GM12878 (cell line): Measurements from ENCODE around the gene RIC8B. TPM values are rescaled to one million over a fixed set of nuclear protein-coding genes. Genes with fewer than 3 reads are reported as not detected.
A peak's percentile ranks its signal among the peaks of the same experiment; 100 is the strongest.

Experiments
- BCL11A ChIP-seq: IDR thresholded peaks from 2 replicates; pipeline ENCODE4 v1.6.1; 2011; ENCODE audit warnings: low read depth, low read length
- BHLHE40 ChIP-seq, 2 experiments: fragments of 450-650 bp in 1 of 2; IDR thresholded peaks; 2 replicates each; pipeline ENCODE4 v1.6.1; 2011 to 2017; ENCODE audit warnings: low read depth in 2 of 2, borderline replicate concordance in 1 of 2, improper control_type of control experiment in 1 of 2, low read length in 1 of 2, mild to moderate bottlenecking in 1 of 2
- BMI1 ChIP-seq: fragments of 450-650 bp; IDR thresholded peaks from 2 replicates; pipeline ENCODE4 v1.6.1; 2016; ENCODE audit warnings: mild to moderate bottlenecking, moderate library complexity, borderline replicate concordance
- CBFB ChIP-seq: IDR thresholded peaks from 2 replicates; pipeline ENCODE4 v1.6.1; 2016; ENCODE audit warnings: antibody characterized with exemption, low read depth
- CREB1 ChIP-seq: IDR thresholded peaks from 2 replicates; pipeline ENCODE4 v1.6.1; 2012; ENCODE audit warnings: low read depth, mild to moderate bottlenecking, inconsistent platforms
- EGR1 ChIP-seq, 2 experiments: IDR thresholded peaks; 1 replicate in 1 of 2; 2 replicates in 1 of 2; pipeline ENCODE4 v1.6.1; 2011 to 2012; ENCODE audit warnings: low read depth in 2 of 2, low read length in 2 of 2, borderline replicate concordance in 1 of 2, mild to moderate bottlenecking in 1 of 2, moderate library complexity in 1 of 2
- ELK1 ChIP-seq: IDR thresholded peaks from 2 replicates; pipeline ENCODE4 v1.6.1; 2012; ENCODE audit warnings: low read depth, low read length, improper control_type of control experiment
- ETV6 ChIP-seq, 2 experiments: fragments of 450-650 bp in 1 of 2; IDR thresholded peaks in 1 of 2; conservative IDR thresholded peaks in 1 of 2; 2 replicates each; pipeline ENCODE4 v1.6.1; 2014; ENCODE audit warnings: antibody characterized with exemption in 1 of 2, borderline replicate concordance in 1 of 2, low read depth in 1 of 2, mild to moderate bottlenecking in 1 of 2, moderate library complexity in 1 of 2
- NFYA ChIP-seq: IDR thresholded peaks from 2 replicates; pipeline ENCODE4 v1.6.1; 2011; ENCODE audit warnings: low read depth, mild to moderate bottlenecking, low read length, improper control_type of control experiment, borderline replicate concordance
- NFYB ChIP-seq: IDR thresholded peaks from 2 replicates; pipeline ENCODE4 v1.6.1; 2011; ENCODE audit warnings: low read depth, mild to moderate bottlenecking, low read length, improper control_type of control experiment, moderate library complexity; ENCODE audit not compliant: insufficient read depth
- NR2C1 ChIP-seq: fragments of 450-650 bp; IDR thresholded peaks from 2 replicates; pipeline ENCODE4 v1.6.1; 2017; ENCODE audit warnings: antibody characterized with exemption, mild to moderate bottlenecking, moderate library complexity
- NRF1 ChIP-seq: conservative IDR thresholded peaks from 2 replicates; pipeline ENCODE4 v1.6.1; 2011; ENCODE audit warnings: mild to moderate bottlenecking, low read depth, low read length, improper control_type of control experiment
- RAD21 ChIP-seq: IDR thresholded peaks from 2 replicates; pipeline ENCODE4 v1.6.1; 2011; ENCODE audit warnings: mild to moderate bottlenecking, low read depth, low read length, moderate library complexity; ENCODE audit not compliant: insufficient read depth
- RFX5 ChIP-seq: IDR thresholded peaks from 2 replicates; pipeline ENCODE4 v1.6.1; 2011; ENCODE audit warnings: low read depth, low read length, improper control_type of control experiment
- SRF ChIP-seq, 2 experiments: IDR thresholded peaks; 2 replicates each; pipeline ENCODE4 v1.6.1; 2011; ENCODE audit warnings: low read depth in 2 of 2, low read length in 2 of 2, mild to moderate bottlenecking in 1 of 2, moderate library complexity in 1 of 2
- SUPT20H ChIP-seq: IDR thresholded peaks from 2 replicates; pipeline ENCODE4 v1.6.1; 2011; ENCODE audit warnings: low read depth, mild to moderate bottlenecking, low read length, moderate library complexity, borderline replicate concordance; ENCODE audit not compliant: control insufficient read depth
- TCF7 ChIP-seq: IDR thresholded peaks from 2 replicates; pipeline ENCODE4 v1.6.1; 2014; ENCODE audit warnings: antibody characterized with exemption, borderline replicate concordance
- ZBED1 ChIP-seq: IDR thresholded peaks from 2 replicates; pipeline ENCODE4 v1.6.1; 2016; ENCODE audit warnings: borderline replicate concordance
- ZBTB11 ChIP-seq: fragments of 450-650 bp; formaldehyde crosslinking; IDR thresholded peaks from 2 replicates; pipeline ENCODE4 v1.5.0; 2022; ENCODE audit warnings: mild to moderate bottlenecking, missing genetic modification characterization
- ZNF687 ChIP-seq: fragments of 450-650 bp; IDR thresholded peaks from 2 replicates; pipeline ENCODE4 v1.6.1; 2017; ENCODE audit warnings: mild to moderate bottlenecking, moderate library complexity
- ZSCAN29 ChIP-seq: fragments of 450-650 bp; IDR thresholded peaks from 2 replicates; pipeline ENCODE4 v1.6.1; 2017; ENCODE audit warnings: mild to moderate bottlenecking, moderate library complexity
- polyA plus RNA-seq, 11 experiments: library from polyadenylated mRNA; depleted of rRNA in 4 of 11; unstranded in 6 of 11; stranded (reverse) in 5 of 11; fragments of >200 nt; fragmentation: Nextera tagmentation in 4 of 11; fragmentation: Illumina TruSeq in 1 of 11; extraction: Ambion mirVana in 4 of 11; extraction: Trizol in 1 of 11; gene quantifications; 1 replicate in 1 of 11; 2 replicates in 10 of 11; pipeline versions ENCODE4 v1.2.1 to v1.2.3, GENCODE V29; 2011 to 2016; ENCODE audit warnings: inconsistent platforms in 2 of 11, missing spikeins in 2 of 11, low read depth in 1 of 11
- total RNA-seq, 4 experiments: library from RNA; depleted of rRNA in 3 of 4; stranded (reverse); fragments of >200 nt in 3 of 4; fragmentation: Illumina TruSeq in 1 of 4; extraction: Trizol in 1 of 4; gene quantifications; 2 replicates each; pipeline versions ENCODE4 v1.2.1 to v1.2.3, GENCODE V29; 2013 to 2021

The RIC8B gene
- total and polyA plus RNA-seq, 10 of the 15 experiments (the other 5 are each of a cell fraction or from before 2014, with no cell fraction given): 2.3 to 10.8 (median 6.2) TPM

GRCh38 chr12:106774005-106774807 lies at the start of gene RIC8B (continued):
- TF ChIP-seq ETV6 (conservative IDR thresholded peaks at IDR 0.05 in 1 of 2, IDR thresholded peaks at IDR 0.05 in 1 of 2; ENCODE audit: borderline replicate concordance in 1 of 2, low read depth in 1 of 2): no peak
- peak; percentile 90 for TF ChIP-seq ELK1
- TF ChIP-seq NFYA: no peak
- 0 out of 4 replicates have a peak, but pooled peaks of 1 of the 2 experiments have one; percentile 45 for TF ChIP-seq SRF (IDR thresholded peaks at IDR 0.05; ENCODE audit: low read depth in 2 of 2, low read length in 2 of 2)
- TF ChIP-seq ZSCAN29: no peak
- TF ChIP-seq NR2C1: peak; percentile 94
- no peak for TF ChIP-seq EGR1 (IDR thresholded peaks at IDR 0.05; ENCODE audit: borderline replicate concordance in 1 of 2, low read depth in 2 of 2, low read length in 2 of 2)
- TF ChIP-seq RAD21: no peak
- TF ChIP-seq BHLHE40 (IDR thresholded peaks at IDR 0.05; ENCODE audit: borderline replicate concordance in 1 of 2, low read depth in 2 of 2, low read length in 1 of 2): peak; percentile 5 to 30; a peak in 2 of 4 replicates
- TF ChIP-seq TCF7: no peak
- TF ChIP-seq ZBTB11: no peak
- TF ChIP-seq SUPT20H: no peak
- TF ChIP-seq BCL11A: no peak; the same call in 1 of the 2 replicates
- TF ChIP-seq NFYB: no peak
- TF ChIP-seq NRF1: no peak
- peak; percentile 93 for TF ChIP-seq CREB1
- peak; percentile 67 for TF ChIP-seq BMI1
- TF ChIP-seq ZBED1: no peak
- TF ChIP-seq RFX5: no peak
- TF ChIP-seq ZNF687: peak; percentile 83
- peak; percentile 68; the same call in 1 of the 2 replicates for TF ChIP-seq CBFB
